HEK293 (cell line): ENCODE results near the gene CRYBB1.
A peak's percentile ranks its signal among the peaks of the same experiment; 100 is the strongest.

Experiments
- CTCF ChIA-PET: fragments of 350-600 bp; formaldehyde crosslinking; extraction: SDS; loops from one replicate; lab custom pipeline; 2021; ENCODE audit warnings: antibody characterized with exemption; lab: Yijun Ruan, JAX
- POLR2A ChIA-PET: fragments of 300-600 bp; formaldehyde crosslinking; extraction: SDS; loops from one replicate; lab custom pipeline; 2020; ENCODE audit warnings: antibody characterized with exemption, inconsistent platforms; lab: Yijun Ruan, JAX
- H3K27ac ChIP-seq: fragments of 200-500 bp; sonication (Bioruptor generic); 2 replicates; pipeline ENCODE4 v1.5.1; 2014; ENCODE audit warnings: low read depth, low read length, control low read depth, inconsistent platforms; ENCODE audit errors: extremely low read depth
- H3K36me3 ChIP-seq, 2 experiments: fragments of 200-500 bp in 1 of 2; sonication (Bioruptor generic) in 1 of 2; 1 replicate in 1 of 2; 2 replicates in 1 of 2; pipeline ENCODE4 v1.5.1; 2014 to 2017; ENCODE audit warnings: inconsistent platforms in 2 of 2, low read length in 2 of 2; ENCODE audit not compliant: control insufficient read depth in 2 of 2, insufficient read depth in 1 of 2
- H3K4me1 ChIP-seq: fragments of 200-500 bp; sonication (Bioruptor generic); 2 replicates; pipeline ENCODE4 v1.5.1; 2014; ENCODE audit warnings: mild to moderate bottlenecking, low read length, inconsistent platforms; ENCODE audit not compliant: control insufficient read depth, insufficient read depth
- H3K4me3 ChIP-seq: 2 replicates; pipeline ENCODE4 v1.5.1; 2011; ENCODE audit warnings: low read depth, mild to moderate bottlenecking, control low read depth, low read length, moderate library complexity
- H3K9me3 ChIP-seq: fragments of 200-500 bp; sonication (Bioruptor generic); 2 replicates; pipeline ENCODE4 v1.5.1; 2014; ENCODE audit warnings: low read depth, low read length, inconsistent platforms; ENCODE audit not compliant: control insufficient read depth, insufficient read depth
- IKZF3 ChIP-seq: fragments of 450-650 bp; IDR thresholded peaks from 2 replicates; pipeline ENCODE4 v1.5.0; 2018; ENCODE audit warnings: missing biosample characterization, mild to moderate bottlenecking, missing genetic modification characterization, moderate library complexity
- KLF7 ChIP-seq: fragments of 450-650 bp; formaldehyde crosslinking; IDR thresholded peaks from 2 replicates; pipeline ENCODE4 v1.5.1; 2016; ENCODE audit warnings: missing biosample characterization, missing genetic modification characterization, borderline replicate concordance
- KLF8 ChIP-seq: fragments of 450-650 bp; formaldehyde crosslinking; IDR thresholded peaks from 2 replicates; pipeline ENCODE4 v1.5.1; 2016; ENCODE audit warnings: missing biosample characterization, missing genetic modification characterization
- OSR2 ChIP-seq: fragments of 450-650 bp; formaldehyde crosslinking; IDR thresholded peaks from 2 replicates; pipeline ENCODE4 v1.5.1; 2016; ENCODE audit warnings: missing biosample characterization, missing genetic modification characterization
- TRIM28 ChIP-seq: IDR thresholded peaks from 2 replicates; pipeline ENCODE4 v1.6.1; 2011; ENCODE audit warnings: low read length, control low read depth, borderline replicate concordance
- ZFP37 ChIP-seq: fragments of 450-650 bp; formaldehyde crosslinking; IDR thresholded peaks from 2 replicates; pipeline ENCODE4 v1.5.1; 2016; ENCODE audit warnings: missing biosample characterization, missing genetic modification characterization
- ZNF138 ChIP-seq: fragments of 450-650 bp; formaldehyde crosslinking; IDR thresholded peaks from 2 replicates; pipeline ENCODE4 v1.5.1; 2016; ENCODE audit warnings: missing biosample characterization, missing genetic modification characterization, borderline replicate concordance
- ZNF140 ChIP-seq: fragments of 450-650 bp; formaldehyde crosslinking; IDR thresholded peaks from 2 replicates; pipeline ENCODE4 v1.5.1; 2016; ENCODE audit warnings: missing biosample characterization, missing genetic modification characterization
- ZNF174 ChIP-seq: fragments of 450-650 bp; formaldehyde crosslinking; IDR thresholded peaks from 2 replicates; pipeline ENCODE4 v1.5.0; 2017; ENCODE audit warnings: missing biosample characterization, mild to moderate bottlenecking, missing genetic modification characterization
- ZNF184 ChIP-seq: fragments of 450-650 bp; IDR thresholded peaks from 2 replicates; pipeline ENCODE4 v1.5.1; 2018; ENCODE audit warnings: missing biosample characterization, mild to moderate bottlenecking, missing genetic modification characterization
- ZNF335 ChIP-seq: fragments of 450-650 bp; formaldehyde crosslinking; conservative IDR thresholded peaks from 2 replicates; pipeline ENCODE4 v1.5.1; 2016; ENCODE audit warnings: missing biosample characterization, missing genetic modification characterization
- ZNF473 ChIP-seq: fragments of 450-650 bp; formaldehyde crosslinking; IDR thresholded peaks from 2 replicates; pipeline ENCODE4 v1.5.1; 2017; ENCODE audit warnings: missing biosample characterization, missing genetic modification characterization
- ZNF514 ChIP-seq: fragments of 450-650 bp; formaldehyde crosslinking; IDR thresholded peaks from 2 replicates; pipeline ENCODE4 v1.5.1; 2016; ENCODE audit warnings: missing biosample characterization, missing genetic modification characterization
- ZNF664 ChIP-seq: fragments of 450-650 bp; formaldehyde crosslinking; IDR thresholded peaks from 2 replicates; pipeline ENCODE4 v1.5.1; 2016; ENCODE audit warnings: missing biosample characterization, missing genetic modification characterization
- ZNF701 ChIP-seq: fragments of 450-650 bp; formaldehyde crosslinking; IDR thresholded peaks from 2 replicates; pipeline ENCODE4 v1.5.1; 2016; ENCODE audit warnings: missing biosample characterization, missing genetic modification characterization
- ZNF76 ChIP-seq: fragments of 450-650 bp; formaldehyde crosslinking; IDR thresholded peaks from 2 replicates; pipeline ENCODE4; 2016; ENCODE audit warnings: low read depth, missing biosample characterization, missing genetic modification characterization, borderline replicate concordance
- ZNF776 ChIP-seq: fragments of 450-650 bp; formaldehyde crosslinking; IDR thresholded peaks from 2 replicates; pipeline ENCODE4 v1.5.0; 2017; ENCODE audit warnings: missing biosample characterization, missing genetic modification characterization, borderline replicate concordance
- ZNF830 ChIP-seq: fragments of 450-650 bp; IDR thresholded peaks from 2 replicates; pipeline ENCODE4 v1.5.0; 2018; ENCODE audit warnings: missing biosample characterization, missing genetic modification characterization, low read depth, mild to moderate bottlenecking, moderate library complexity
- TF ChIP-seq, protein P1 (sequence below): fragments of 450-650 bp; formaldehyde crosslinking; IDR thresholded peaks from 2 replicates; pipeline ENCODE4 v1.5.1; 2017; ENCODE audit warnings: missing biosample characterization, mild to moderate bottlenecking, missing genetic modification characterization, moderate library complexity
- TF ChIP-seq, protein P2 (sequence below): fragments of 450-650 bp; formaldehyde crosslinking; IDR thresholded peaks from 2 replicates; pipeline ENCODE4 v1.5.1; 2016; ENCODE audit warnings: missing biosample characterization, missing genetic modification characterization
- TF ChIP-seq, protein P3 (sequence below): fragments of 450-650 bp; IDR thresholded peaks from 2 replicates; pipeline ENCODE4 v1.5.1; 2018; ENCODE audit warnings: missing biosample characterization, mild to moderate bottlenecking, missing genetic modification characterization

The CRYBB1 gene

DNA sequence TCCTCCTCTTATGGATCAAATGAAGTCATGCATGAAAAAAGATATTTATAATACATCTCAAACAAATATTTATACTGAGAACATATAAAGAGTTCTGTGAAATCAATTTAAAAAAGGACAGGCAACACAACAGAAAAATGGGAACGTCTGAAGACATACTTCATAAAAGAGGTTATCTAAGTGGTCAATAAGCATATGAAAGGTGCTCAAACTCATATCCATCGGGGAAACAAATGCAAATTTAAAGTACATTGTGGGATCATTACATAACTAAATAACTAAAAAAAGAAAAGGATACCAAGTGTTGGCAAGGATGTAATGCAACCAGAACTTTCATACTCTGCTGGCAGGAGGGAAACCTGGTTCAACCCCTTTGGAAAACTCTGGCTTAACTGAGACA lies 50.2 kb downstream of the CRYBB1 start:
- peaks cover 0 to 6% of the 10 kb centered on the region in 2 experiments; a peak in 1 of 3 replicates for H3K36me3 ChIP-seq
- H3K4me3 ChIP-seq, result no peak overlapping the region
- ChIA-PET POLR2A (no interaction called here), CTCF (interaction anchor here (0.5 kb wide), 1 partner anchor 39 kb away, joined by 4 read pairs; no protein-coding TSS in a partner anchor)
- H3K9me3 ChIP-seq, result no peaks in the 10 kb centered on the region
- no peak overlapping the region for H3K27ac ChIP-seq
- TF ChIP-seq TRIM28 (no peak), ZFP37 (tag by site-specific recombination) (no peak), OSR2 (tag by site-specific recombination) (no peak), ZNF701 (no peak), ZNF76 (tag by site-specific recombination) (no peak), KLF7 (no peak), ZNF184 (tag by site-specific recombination) (no peak), ZNF514 (no peak), KLF8 (no peak), ZNF138 (no peak), ZNF473 (tag by site-specific recombination) (no peak), ZNF830 (tag by site-specific recombination) (no peak), ZNF664 (tag by site-specific recombination) (no peak), ZNF140 (no peak), ZNF776 (no peak)
- TF ChIP-seq, protein P1, sequence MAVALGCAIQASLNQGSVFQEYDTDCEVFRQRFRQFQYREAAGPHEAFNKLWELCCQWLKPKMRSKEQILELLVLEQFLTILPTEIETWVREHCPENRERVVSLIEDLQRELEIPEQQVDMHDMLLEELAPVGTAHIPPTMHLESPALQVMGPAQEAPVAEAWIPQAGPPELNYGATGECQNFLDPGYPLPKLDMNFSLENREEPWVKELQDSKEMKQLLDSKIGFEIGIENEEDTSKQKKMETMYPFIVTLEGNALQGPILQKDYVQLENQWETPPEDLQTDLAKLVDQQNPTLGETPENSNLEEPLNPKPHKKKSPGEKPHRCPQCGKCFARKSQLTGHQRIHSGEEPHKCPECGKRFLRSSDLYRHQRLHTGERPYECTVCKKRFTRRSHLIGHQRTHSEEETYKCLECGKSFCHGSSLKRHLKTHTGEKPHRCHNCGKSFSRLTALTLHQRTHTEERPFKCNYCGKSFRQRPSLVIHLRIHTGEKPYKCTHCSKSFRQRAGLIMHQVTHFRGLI, result no peak
- no peaks in the 10 kb centered on the region for H3K4me1 ChIP-seq

DNA sequence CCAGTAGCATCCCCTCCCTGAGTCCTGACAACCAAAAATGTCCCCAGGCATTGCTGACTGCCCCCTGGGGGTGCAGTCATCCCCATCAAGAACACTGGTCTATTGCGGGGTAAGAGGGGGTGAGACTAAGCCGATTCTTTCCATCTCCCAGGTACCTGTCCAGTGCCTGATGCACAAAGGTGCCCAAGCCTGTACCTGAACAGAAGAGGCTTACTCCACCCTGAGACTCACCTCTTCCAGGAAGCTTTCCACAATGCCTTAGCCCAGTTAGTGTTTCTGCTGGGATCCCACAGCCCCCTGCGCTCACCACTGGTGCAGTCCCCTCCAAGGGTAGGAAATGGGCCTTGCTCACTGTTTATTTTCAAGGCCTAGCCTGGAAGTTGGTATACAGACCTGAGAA lies 50.8 kb downstream of the CRYBB1 start:
- ChIA-PET POLR2A (no interaction called here), CTCF (interaction anchor here (0.5 to 0.6 kb wide), 2 partner anchors 40 to 74 kb away, joined by 3 to 4 read pairs; no protein-coding TSS in a partner anchor)
- H3K4me1 ChIP-seq, result no peaks in the 10 kb centered on the region
- TF ChIP-seq, protein P2, sequence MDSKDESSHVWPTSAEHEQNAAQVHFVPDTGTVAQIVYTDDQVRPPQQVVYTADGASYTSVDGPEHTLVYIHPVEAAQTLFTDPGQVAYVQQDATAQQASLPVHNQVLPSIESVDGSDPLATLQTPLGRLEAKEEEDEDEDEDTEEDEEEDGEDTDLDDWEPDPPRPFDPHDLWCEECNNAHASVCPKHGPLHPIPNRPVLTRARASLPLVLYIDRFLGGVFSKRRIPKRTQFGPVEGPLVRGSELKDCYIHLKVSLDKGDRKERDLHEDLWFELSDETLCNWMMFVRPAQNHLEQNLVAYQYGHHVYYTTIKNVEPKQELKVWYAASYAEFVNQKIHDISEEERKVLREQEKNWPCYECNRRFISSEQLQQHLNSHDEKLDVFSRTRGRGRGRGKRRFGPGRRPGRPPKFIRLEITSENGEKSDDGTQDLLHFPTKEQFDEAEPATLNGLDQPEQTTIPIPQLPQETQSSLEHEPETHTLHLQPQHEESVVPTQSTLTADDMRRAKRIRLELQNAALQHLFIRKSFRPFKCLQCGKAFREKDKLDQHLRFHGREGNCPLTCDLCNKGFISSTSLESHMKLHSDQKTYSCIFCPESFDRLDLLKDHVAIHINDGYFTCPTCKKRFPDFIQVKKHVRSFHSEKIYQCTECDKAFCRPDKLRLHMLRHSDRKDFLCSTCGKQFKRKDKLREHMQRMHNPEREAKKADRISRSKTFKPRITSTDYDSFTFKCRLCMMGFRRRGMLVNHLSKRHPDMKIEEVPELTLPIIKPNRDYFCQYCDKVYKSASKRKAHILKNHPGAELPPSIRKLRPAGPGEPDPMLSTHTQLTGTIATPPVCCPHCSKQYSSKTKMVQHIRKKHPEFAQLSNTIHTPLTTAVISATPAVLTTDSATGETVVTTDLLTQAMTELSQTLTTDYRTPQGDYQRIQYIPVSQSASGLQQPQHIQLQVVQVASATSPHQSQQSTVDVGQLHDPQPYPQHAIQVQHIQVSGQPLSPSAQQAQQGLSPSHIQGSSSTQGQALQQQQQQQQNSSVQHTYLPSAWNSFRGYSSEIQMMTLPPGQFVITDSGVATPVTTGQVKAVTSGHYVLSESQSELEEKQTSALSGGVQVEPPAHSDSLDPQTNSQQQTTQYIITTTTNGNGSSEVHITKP (tag by site-specific recombination), result peak; percentile 90
- TF ChIP-seq ZNF174 (tag by site-specific recombination), result no peak
- no peak for TF ChIP-seq ZNF335 (tag by site-specific recombination)
- TF ChIP-seq IKZF3 (tag by site-specific recombination), result no peak
- TF ChIP-seq, protein P3, sequence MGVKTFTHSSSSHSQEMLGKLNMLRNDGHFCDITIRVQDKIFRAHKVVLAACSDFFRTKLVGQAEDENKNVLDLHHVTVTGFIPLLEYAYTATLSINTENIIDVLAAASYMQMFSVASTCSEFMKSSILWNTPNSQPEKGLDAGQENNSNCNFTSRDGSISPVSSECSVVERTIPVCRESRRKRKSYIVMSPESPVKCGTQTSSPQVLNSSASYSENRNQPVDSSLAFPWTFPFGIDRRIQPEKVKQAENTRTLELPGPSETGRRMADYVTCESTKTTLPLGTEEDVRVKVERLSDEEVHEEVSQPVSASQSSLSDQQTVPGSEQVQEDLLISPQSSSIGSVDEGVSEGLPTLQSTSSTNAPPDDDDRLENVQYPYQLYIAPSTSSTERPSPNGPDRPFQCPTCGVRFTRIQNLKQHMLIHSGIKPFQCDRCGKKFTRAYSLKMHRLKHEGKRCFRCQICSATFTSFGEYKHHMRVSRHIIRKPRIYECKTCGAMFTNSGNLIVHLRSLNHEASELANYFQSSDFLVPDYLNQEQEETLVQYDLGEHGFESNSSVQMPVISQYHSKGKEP (tag by site-specific recombination), result no peak
- H3K9me3 ChIP-seq, result no peaks in the 10 kb centered on the region
- peaks cover 0 to 6% of the 10 kb centered on the region in 2 experiments; a peak in 1 of 3 replicates for H3K36me3 ChIP-seq
- H3K4me3 ChIP-seq, result no peak overlapping the region
- H3K27ac ChIP-seq, result no peak overlapping the region
